Neuronal stem cell (in vitro differentiated cells): Measurements from ENCODE around the gene GCSH.

ENCODE experiments used
- DNase-seq: peaks from one replicate; pipeline ENCODE4 v3.0.0-alpha.2; 2013; ENCODE audit warnings: low spot score
- H2AFZ ChIP-seq: one replicate; pipeline ENCODE4 v1.6.1; 2013; ENCODE audit warnings: mild to moderate bottlenecking, low read length, inconsistent platforms
- H2AK5ac ChIP-seq: 2 replicates; pipeline ENCODE4 v1.6.1; 2013; ENCODE audit warnings: low read depth, mild to moderate bottlenecking, inconsistent platforms, low read length, moderate library complexity, mixed read lengths
- H2BK120ac ChIP-seq: 2 replicates; pipeline ENCODE4 v1.6.1; 2013; ENCODE audit warnings: low read depth, mild to moderate bottlenecking, inconsistent platforms, low read length, moderate library complexity, mixed read lengths
- H2BK12ac ChIP-seq: one replicate; pipeline ENCODE4 v1.6.1; 2013; ENCODE audit warnings: low read length, inconsistent platforms
- H2BK15ac ChIP-seq: 2 replicates; pipeline ENCODE4 v1.6.1; 2013; ENCODE audit warnings: mild to moderate bottlenecking, low read length, inconsistent platforms, mixed read lengths
- H2BK5ac ChIP-seq: one replicate; pipeline ENCODE4 v1.6.1; 2013; ENCODE audit warnings: inconsistent platforms, mild to moderate bottlenecking, low read length, moderate library complexity
- H3K14ac ChIP-seq: one replicate; pipeline ENCODE4 v1.6.1; 2013; ENCODE audit warnings: low read length, inconsistent platforms
- H3K18ac ChIP-seq: 2 replicates; pipeline ENCODE4 v1.6.1; 2013; ENCODE audit warnings: low read length, inconsistent platforms
- H3K23ac ChIP-seq: 2 replicates; pipeline ENCODE4 v1.6.1; 2013; ENCODE audit warnings: low read depth, mild to moderate bottlenecking, mixed read lengths, low read length, inconsistent platforms; ENCODE audit not compliant: poor library complexity
- H3K27ac ChIP-seq: replicated peaks from 3 replicates; pipeline ENCODE4 v1.5.1; 2013; ENCODE audit warnings: low read length, inconsistent platforms
- H3K27me3 ChIP-seq, 3 experiments: 2 replicates each; pipeline ENCODE4 v1.6.1; 2013; ENCODE audit warnings: low read length in 3 of 3, mild to moderate bottlenecking in 2 of 3, inconsistent platforms in 1 of 3, low read depth in 1 of 3, mixed read lengths in 1 of 3, moderate library complexity in 1 of 3; ENCODE audit not compliant: control insufficient read depth in 3 of 3, insufficient read depth in 3 of 3
- H3K36me3 ChIP-seq, 2 donors: replicated peaks in 1 of 2; 2 replicates each; pipeline ENCODE4 v1.6.1; 2013; ENCODE audit warnings: low read length in 2 of 2; ENCODE audit not compliant: control insufficient read depth in 2 of 2, insufficient read depth in 2 of 2
- H3K4ac ChIP-seq: 2 replicates; pipeline ENCODE4 v1.6.1; 2013; ENCODE audit warnings: inconsistent platforms, mild to moderate bottlenecking, low read length, moderate library complexity
- H3K4me1 ChIP-seq, 2 donors: 1 replicate in 1 of 2; 2 replicates in 1 of 2; pipeline ENCODE4 v1.6.1; 2013; ENCODE audit warnings: low read length in 2 of 2, low read depth in 1 of 2; ENCODE audit not compliant: control insufficient read depth in 2 of 2, insufficient read depth in 1 of 2
- H3K4me2 ChIP-seq: one replicate; pipeline ENCODE4 v1.6.1; 2013; ENCODE audit warnings: mild to moderate bottlenecking, low read length, inconsistent platforms; ENCODE audit not compliant: insufficient read depth, poor library complexity, severe bottlenecking
- H3K4me3 ChIP-seq, 2 donors: 2 replicates each; pipeline ENCODE4 v1.5.1; 2013; ENCODE audit warnings: low read length in 2 of 2, mild to moderate bottlenecking in 2 of 2, inconsistent platforms in 1 of 2, moderate library complexity in 1 of 2
- H3K79me1 ChIP-seq: one replicate; pipeline ENCODE4 v1.6.1; 2013; ENCODE audit warnings: low read depth, mild to moderate bottlenecking, inconsistent platforms, low read length, moderate library complexity
- H3K9ac ChIP-seq: one replicate; pipeline ENCODE4 v1.6.1; 2013; ENCODE audit warnings: mild to moderate bottlenecking, low read depth, low read length, inconsistent platforms; ENCODE audit not compliant: poor library complexity
- H3K9me3 ChIP-seq, 2 donors: replicated peaks in 1 of 2; 2 replicates each; pipeline versions ENCODE3 to v1.6.1; 2013; ENCODE audit warnings: low read length in 2 of 2, mild to moderate bottlenecking in 2 of 2, inconsistent platforms in 1 of 2, low read depth in 1 of 2, mixed read lengths in 1 of 2, moderate library complexity in 1 of 2; ENCODE audit not compliant: control insufficient read depth in 2 of 2, insufficient read depth in 1 of 2
- H4K8ac ChIP-seq: one replicate; pipeline ENCODE4 v1.6.1; 2013; ENCODE audit warnings: low read depth, mild to moderate bottlenecking, inconsistent platforms, low read length, moderate library complexity
- H4K91ac ChIP-seq: one replicate; pipeline ENCODE4 v1.6.1; 2013; ENCODE audit warnings: low read length, low read depth, mild to moderate bottlenecking, inconsistent platforms; ENCODE audit not compliant: poor library complexity
- WGBS, 2 donors: extraction: QIAGEN DNeasy Blood & Tissue Kit; methylation state at CpG; one replicate each; pipeline ENCODE4 v1.1.7; 2013; ENCODE audit warnings: missing lambda C conversion rate in 2 of 2, mixed read lengths in 1 of 2; ENCODE audit not compliant: insufficient read length in 2 of 2, insufficient replicate concordance in 1 of 2; ENCODE audit errors: extremely low coverage in 2 of 2; 5-methylcytosine and 5-hydroxymethylcytosine counted together

The GCSH gene

DNA sequence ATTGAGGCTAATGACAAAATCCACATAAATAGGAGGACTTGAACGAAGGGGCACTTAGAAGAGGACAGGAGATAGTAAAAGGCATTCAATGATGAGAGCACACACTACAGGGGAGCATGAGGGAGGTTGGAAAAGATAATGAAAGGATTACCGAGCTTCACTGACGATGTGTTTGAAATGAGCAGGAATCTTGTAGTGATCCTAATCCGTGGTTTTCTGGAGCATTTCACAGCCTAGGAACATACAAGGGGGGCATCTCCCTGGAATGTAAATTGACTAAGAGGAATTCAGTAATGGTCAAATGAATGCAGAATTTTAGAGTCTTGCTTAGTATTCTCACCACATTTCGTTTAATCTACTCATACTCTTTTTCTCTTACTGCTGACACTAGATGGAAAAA lies 55.4 kb downstream of the GCSH start:
- H3K23ac ChIP-seq: no peak overlapping the region
- no peak overlapping the region for H3K14ac ChIP-seq
- no CpG with 5 or more reads among the region's 5 CpGs for WGBS, 2 donors
- no peak overlapping the region for H3K4me3 ChIP-seq
- H2BK5ac ChIP-seq: no peak overlapping the region
- H2AK5ac ChIP-seq: no peak overlapping the region
- DNase-seq: peak; percentile 27
- H3K27me3 ChIP-seq: no peaks in the 10 kb centered on the region
- H3K4me2 ChIP-seq: peak overlapping the region; percentile 21
- no peak overlapping the region for H2BK12ac ChIP-seq
- H2BK120ac ChIP-seq: no peak overlapping the region
- H3K4me1 ChIP-seq: peaks cover 5 to 20% of the 10 kb centered on the region in 2 donors
- peaks cover 33 to 85% of the 10 kb centered on the region in 2 donors for H3K36me3 ChIP-seq
- no peak overlapping the region for H4K91ac ChIP-seq
- no peak overlapping the region for H2AFZ ChIP-seq
- peak overlapping the region; percentile 56 for H3K27ac ChIP-seq
- H4K8ac ChIP-seq: no peak overlapping the region
- no peak overlapping the region for H3K18ac ChIP-seq
- no peak overlapping the region for H3K4ac ChIP-seq
- no peak overlapping the region for H2BK15ac ChIP-seq
- H3K79me1 ChIP-seq: peaks cover 2% of the 10 kb centered on the region
- H3K9ac ChIP-seq: no peak overlapping the region
- H3K9me3 ChIP-seq: peaks cover 0 to under 1% of the 10 kb centered on the region in 2 donors

DNA sequence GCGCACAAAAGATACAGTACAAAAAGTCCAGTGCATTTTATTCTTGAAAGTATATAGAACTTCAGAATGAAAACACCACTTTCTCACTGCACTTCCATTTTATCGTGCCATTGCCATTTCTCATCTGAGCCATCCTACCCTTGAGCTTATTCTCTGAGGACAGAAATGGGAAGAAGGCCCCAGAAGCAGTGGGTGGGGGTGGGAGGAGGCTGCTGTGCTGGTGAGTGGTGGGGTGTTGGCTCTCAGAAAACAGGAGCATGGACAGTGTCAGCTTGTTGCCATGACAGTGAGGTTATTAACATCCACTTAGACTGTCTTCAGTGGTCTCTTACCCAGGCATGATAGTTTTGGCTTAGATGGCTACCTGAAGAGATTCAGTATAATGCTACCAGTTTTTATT lies 56.1 kb downstream of the GCSH start:
- Histone ChIP-seq H3K27ac (peak overlapping the region; percentile 56), H2AK5ac (no peak overlapping the region), H2AFZ (no peak overlapping the region), H2BK120ac (no peak overlapping the region), H3K4me1 (peaks cover 5 to 20% of the 10 kb centered on the region in 2 donors), H2BK15ac (no peak overlapping the region), H3K4ac (no peak overlapping the region), H3K4me2 (peak overlapping the region; percentile 21), H3K27me3 (no peaks in the 10 kb centered on the region), H3K4me3 (no peak overlapping the region), H3K18ac (no peak overlapping the region), H3K14ac (no peak overlapping the region), H3K9me3 (no peaks in the 10 kb centered on the region), H3K36me3 (peaks cover 29 to 78% of the 10 kb centered on the region in 2 donors), H3K79me1 (peaks cover 2% of the 10 kb centered on the region), H4K91ac (no peak overlapping the region), H3K9ac (no peak overlapping the region), H3K23ac (no peak overlapping the region), H2BK12ac (no peak overlapping the region), H2BK5ac (no peak overlapping the region), H4K8ac (no peak overlapping the region)
- DNase-seq: no peak
- WGBS, 2 donors: no CpG with 5 or more reads among the region's 2 CpGs

DNA sequence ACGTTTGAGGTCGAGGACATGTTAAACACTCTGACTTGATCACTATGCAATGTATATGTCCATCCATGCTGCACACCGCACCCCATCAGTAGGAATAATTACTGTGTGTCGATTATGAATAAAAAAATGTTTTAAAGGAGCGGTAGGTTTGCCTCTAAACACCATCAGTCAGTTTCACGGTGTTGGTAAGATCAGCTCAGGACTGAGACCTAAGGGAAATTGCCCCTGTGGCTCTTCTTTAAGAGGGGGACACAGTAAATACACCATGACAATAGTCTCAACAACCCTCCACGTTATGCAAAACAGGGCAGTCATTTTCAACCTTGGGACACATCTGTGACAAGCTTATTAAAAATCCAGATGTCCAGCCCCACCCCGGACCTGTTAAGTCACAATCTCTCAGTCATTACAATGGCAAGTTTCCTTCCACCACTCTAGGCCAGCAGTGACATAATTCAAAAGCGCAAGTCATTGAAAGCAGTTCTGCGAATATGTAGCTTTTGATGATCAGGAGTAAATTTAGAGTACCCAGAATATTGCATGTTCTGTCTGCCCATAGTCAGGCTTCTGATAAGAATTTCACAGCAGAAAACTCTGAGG lies 59.3 kb downstream of the GCSH start:
- H2BK15ac ChIP-seq: no peak overlapping the region
- no peaks in the 10 kb centered on the region for H3K79me1 ChIP-seq
- peak overlapping the region; percentile 80 for H3K9ac ChIP-seq
- H2BK12ac ChIP-seq: no peak overlapping the region
- no peak overlapping the region for H4K91ac ChIP-seq
- H2BK5ac ChIP-seq: no peak overlapping the region
- no peaks in the 10 kb centered on the region for H3K27me3 ChIP-seq
- H3K27ac ChIP-seq: no peak overlapping the region
- peaks cover 6 to 45% of the 10 kb centered on the region in 2 donors for H3K36me3 ChIP-seq
- H3K9me3 ChIP-seq: no peaks in the 10 kb centered on the region
- no peak overlapping the region for H4K8ac ChIP-seq
- peak overlapping the region; percentile 89 to 100 for H3K4me3 ChIP-seq
- H3K18ac ChIP-seq: no peak overlapping the region
- no peak for DNase-seq
- no CpG with 5 or more reads among the region's 10 CpGs for WGBS, 2 donors
- H3K14ac ChIP-seq: no peak overlapping the region
- H3K4me2 ChIP-seq: peak overlapping the region; percentile 68
- no peak overlapping the region for H3K23ac ChIP-seq
- H2AK5ac ChIP-seq: no peak overlapping the region
- no peak overlapping the region for H2AFZ ChIP-seq
- H2BK120ac ChIP-seq: no peak overlapping the region
- no peak overlapping the region for H3K4ac ChIP-seq
- peaks cover 5 to 17% of the 10 kb centered on the region in 2 donors for H3K4me1 ChIP-seq

DNA sequence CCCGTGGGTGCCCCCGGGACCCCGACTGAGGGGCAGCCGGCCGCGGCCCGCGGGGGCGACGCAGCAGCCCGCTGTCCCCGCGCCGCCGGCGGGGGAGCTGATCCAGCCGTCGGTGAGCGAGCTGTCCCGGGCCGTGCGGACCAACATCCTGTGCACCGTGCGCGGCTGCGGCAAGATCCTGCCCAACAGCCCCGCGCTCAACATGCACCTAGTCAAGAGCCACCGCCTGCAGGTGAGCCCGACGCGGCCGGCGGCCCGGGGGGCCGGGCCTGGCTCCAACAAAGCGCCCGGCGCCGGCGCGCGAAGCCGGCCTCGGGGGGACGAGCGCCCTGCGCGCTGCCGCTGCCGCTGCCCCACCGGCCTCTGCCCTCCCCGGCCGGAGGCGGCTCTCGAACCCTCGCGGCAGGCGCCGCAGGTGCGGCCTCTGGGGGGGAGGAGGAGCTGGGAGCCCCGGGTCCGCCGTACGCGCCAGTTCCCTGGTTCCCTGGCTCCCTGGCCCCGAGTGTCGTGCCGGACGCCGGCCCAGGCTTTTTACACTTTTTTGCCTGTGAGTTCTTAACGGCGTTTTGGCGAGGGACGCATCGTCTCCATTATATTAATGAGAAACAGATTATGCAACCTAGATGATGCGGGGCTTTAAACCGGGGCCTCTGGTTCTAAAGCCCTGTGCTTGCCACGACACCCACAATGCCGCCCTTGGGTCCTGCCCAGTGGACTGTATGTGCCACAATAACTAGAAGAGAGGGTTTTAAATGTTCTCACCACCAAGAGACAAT lies 60.0 kb downstream of the GCSH start:
- peaks cover 2 to 38% of the 10 kb centered on the region in 2 donors for H3K36me3 ChIP-seq
- H2BK12ac ChIP-seq: no peak overlapping the region
- no peaks in the 10 kb centered on the region for H3K79me1 ChIP-seq
- H4K91ac ChIP-seq: no peak overlapping the region
- no peak overlapping the region for H2BK15ac ChIP-seq
- no peaks in the 10 kb centered on the region for H3K9me3 ChIP-seq
- H3K18ac ChIP-seq: peak overlapping the region; percentile 97
- DNase-seq: peak; percentile 17
- peaks cover 5 to 11% of the 10 kb centered on the region in 2 donors for H3K4me1 ChIP-seq
- no peak overlapping the region for H4K8ac ChIP-seq
- peak overlapping the region; percentile 89 to 100 for H3K4me3 ChIP-seq
- peak overlapping the region; percentile 69 for H3K23ac ChIP-seq
- H2BK120ac ChIP-seq: no peak overlapping the region
- no peaks in the 10 kb centered on the region for H3K27me3 ChIP-seq
- no CpG with 5 or more reads among the region's 80 CpGs for WGBS, 2 donors
- peak overlapping the region; percentile 97 for H3K9ac ChIP-seq
- H3K27ac ChIP-seq: peak overlapping the region; percentile 40
- H3K4ac ChIP-seq: no peak overlapping the region
- no peak overlapping the region for H2AK5ac ChIP-seq
- no peak overlapping the region for H2BK5ac ChIP-seq
- H3K4me2 ChIP-seq: peak overlapping the region; percentile 68
- H3K14ac ChIP-seq: peak overlapping the region; percentile 92
- H2AFZ ChIP-seq: peak overlapping the region; percentile 88
